D721Med (cell line): ENCODE data around the gene WDR27.

Experiments
- DNase-seq: peaks from one replicate; pipeline ENCODE4 v3.0.0; 2011; ENCODE audit warnings: low spot score; ENCODE audit not compliant: insufficient read length
- FAIRE-seq: peaks from 2 replicates; lab custom pipeline; 2011; peaks lifted over from hg19 to GRCh38; lab: Jason Lieb, UNC
- TF ChIP-seq, protein P1 (sequence below): IDR thresholded peaks from 2 replicates; pipeline ENCODE4 v1.5.1; 2012; ENCODE audit warnings: mild to moderate bottlenecking, control low read depth; ENCODE audit not compliant: insufficient read depth; ENCODE audit errors: missing control alignments

WDR27 gene

DNA sequence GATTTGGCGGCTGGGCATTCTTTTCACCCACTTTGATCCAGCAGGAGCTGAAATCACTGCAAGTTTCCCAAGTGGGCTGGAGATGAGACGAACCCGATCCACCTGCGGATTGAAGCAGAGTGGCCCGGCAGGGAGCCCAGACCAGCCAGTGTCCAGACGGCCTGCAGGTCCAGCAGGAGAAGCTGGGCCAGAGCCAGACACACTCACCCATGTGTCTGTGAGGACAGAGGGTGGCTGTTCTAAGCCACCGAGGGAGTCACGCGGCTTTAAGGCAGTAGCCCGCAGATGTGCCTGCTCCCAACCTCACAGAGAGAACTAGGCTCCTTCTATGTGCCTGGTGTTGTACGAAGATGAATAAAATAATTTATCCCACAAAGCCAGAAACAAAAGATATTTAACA, 200.7 kb downstream of the WDR27 start:
- FAIRE-seq (no peak), DNase-seq (no peak)
- TF ChIP-seq, protein P1, sequence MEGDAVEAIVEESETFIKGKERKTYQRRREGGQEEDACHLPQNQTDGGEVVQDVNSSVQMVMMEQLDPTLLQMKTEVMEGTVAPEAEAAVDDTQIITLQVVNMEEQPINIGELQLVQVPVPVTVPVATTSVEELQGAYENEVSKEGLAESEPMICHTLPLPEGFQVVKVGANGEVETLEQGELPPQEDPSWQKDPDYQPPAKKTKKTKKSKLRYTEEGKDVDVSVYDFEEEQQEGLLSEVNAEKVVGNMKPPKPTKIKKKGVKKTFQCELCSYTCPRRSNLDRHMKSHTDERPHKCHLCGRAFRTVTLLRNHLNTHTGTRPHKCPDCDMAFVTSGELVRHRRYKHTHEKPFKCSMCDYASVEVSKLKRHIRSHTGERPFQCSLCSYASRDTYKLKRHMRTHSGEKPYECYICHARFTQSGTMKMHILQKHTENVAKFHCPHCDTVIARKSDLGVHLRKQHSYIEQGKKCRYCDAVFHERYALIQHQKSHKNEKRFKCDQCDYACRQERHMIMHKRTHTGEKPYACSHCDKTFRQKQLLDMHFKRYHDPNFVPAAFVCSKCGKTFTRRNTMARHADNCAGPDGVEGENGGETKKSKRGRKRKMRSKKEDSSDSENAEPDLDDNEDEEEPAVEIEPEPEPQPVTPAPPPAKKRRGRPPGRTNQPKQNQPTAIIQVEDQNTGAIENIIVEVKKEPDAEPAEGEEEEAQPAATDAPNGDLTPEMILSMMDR, result no peak

DNA sequence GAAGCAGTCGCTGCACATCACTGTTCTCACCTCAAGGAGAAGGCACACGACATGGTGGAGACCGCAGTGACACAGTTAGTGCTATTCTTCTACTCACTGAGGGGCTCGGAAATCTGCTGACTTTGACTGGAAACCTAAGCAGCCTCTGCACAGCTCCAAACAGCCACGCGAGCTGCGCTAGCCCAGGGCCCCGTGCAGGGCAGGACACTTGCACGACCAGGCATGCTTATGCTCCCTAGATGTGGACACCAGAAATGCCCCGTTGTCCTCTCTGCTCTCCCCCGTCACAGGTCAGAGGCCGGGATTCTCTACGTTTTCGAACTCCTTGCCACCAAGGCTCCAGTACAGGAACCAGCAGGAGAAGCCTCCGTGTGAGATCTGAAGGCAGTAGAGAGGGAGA, 201.1 kb downstream of the WDR27 start:
- no peak for FAIRE-seq
- TF ChIP-seq, protein P1, result no peak
- no peak for DNase-seq

DNA sequence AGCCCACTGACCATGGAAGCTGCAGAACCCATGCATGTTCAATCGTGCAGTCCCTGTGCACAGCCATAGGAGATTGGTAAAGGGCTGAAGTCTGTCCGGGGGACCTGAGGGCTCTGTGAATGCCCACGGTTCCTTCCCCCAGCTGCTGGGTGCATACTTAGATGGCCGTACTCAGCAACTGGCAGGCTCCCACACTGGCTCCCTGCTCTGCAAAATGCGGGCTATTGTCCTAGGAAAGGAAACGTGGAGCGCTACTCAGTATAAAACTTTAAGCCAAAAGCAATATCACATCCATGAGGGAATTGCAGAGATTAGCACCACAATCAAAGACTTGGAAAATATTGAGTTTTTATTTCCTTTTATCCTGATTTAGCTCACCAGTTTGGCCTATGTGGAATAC, 202.0 kb downstream of the WDR27 start:
- FAIRE-seq, result no peak
- TF ChIP-seq, protein P1, result no peak
- DNase-seq, result no peak

DNA sequence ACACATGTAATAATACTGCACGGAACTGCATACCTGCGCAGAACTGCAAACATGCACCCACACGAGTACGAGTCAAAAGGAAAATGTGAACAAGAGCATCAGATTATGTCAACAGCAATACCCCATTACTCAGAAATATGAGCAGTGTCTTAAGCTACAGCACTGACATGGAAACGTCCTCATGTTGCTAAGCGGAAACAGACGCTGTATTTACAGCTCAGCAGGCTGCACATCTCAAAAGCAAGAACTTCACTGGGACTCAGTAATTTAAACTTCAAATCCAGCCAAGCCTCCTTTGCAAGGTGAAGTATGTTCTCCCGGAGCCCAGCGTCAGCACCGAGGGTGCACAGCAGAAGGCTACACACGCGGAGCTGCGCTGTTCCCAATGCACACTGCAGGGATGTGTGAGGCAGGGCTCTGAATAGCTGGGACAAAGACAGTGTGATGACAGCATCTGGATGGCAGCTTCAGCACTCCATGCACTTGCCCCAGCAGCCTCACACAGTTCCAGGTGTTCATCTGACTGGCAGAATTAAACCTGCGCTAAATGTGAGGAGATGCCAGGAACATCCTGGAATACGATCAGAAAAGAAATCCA, 202.8 kb downstream of the WDR27 start:
- no peak for DNase-seq
- no peak for FAIRE-seq
- TF ChIP-seq, protein P1, result no peak

DNA sequence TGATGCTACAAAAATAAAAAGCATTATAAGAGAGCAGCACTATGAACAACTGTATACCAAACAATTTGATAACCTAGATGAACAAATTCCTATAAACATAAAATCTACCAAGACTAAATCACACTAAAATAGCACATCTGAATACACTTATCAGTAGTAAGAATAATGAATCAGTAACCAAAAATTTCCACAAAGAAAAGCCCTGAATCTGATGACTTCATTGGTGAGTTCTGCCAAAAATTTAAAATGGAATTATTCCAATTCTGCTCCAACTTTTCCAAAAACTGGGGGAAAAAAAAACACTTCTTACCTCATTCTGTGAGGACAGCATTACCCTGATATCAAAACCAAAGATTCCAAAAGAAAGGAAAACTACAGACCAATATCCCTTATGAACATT, 206.2 kb downstream of the WDR27 start:
- FAIRE-seq, result no peak

DNA sequence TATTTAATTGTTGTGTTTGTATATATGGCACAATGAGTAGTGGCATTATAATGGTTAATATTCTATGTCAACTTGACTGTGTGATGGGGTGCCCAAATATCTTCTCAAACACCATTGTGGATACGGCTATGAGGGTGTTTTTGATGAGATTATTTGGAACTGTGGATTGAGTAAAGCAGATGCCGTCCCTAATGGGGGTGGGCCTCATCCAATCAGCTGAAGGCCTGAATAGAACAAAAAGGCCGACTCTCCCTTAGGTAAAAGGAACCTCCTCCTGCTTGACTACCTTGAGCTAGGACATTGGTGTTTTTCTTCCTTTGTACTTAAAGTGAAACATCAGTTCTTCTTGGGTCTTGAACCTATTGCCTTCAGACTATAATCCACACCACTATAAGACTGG, 207.8 kb downstream of the WDR27 start:
- TF ChIP-seq, protein P1, result no peak
- DNase-seq (no peak), FAIRE-seq (no peak)

More for the DNA sequence above, 206.2 kb downstream of the WDR27 start:
- TF ChIP-seq, protein P1, result no peak
- no peak for DNase-seq

DNA sequence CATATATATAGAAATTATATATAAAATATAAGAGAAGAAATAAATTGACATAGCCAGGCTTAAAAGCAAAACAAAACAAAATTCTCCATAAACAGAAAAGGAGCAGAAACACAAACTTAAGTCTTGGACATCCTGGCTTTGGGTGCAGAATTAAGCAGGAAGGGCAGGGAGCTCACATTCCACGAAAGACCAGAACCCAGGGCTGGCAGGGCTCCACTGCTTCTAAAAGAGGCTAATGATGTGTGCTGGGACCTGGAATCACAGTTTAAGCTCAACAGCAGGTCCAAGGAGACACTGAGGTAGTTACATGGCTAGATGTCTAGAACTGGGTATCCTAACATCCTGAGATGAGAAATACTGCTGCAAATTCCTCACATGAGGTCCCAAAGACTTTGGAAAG, 210.3 kb downstream of the WDR27 start:
- no peak for FAIRE-seq
- DNase-seq, result no peak
- TF ChIP-seq, protein P1, result no peak
